GM19099 (cell line): ENCODE data around the gene UBAC2.

Experiments
- POLR2A ChIP-seq: IDR thresholded peaks from 3 replicates; pipeline ENCODE4 v1.6.1; 2011; ENCODE audit warnings: low read depth; ENCODE audit not compliant: insufficient read length; ENCODE audit errors: extremely low read depth

The UBAC2 gene

GRCh38 chr13:99218126-99218525 lies 17.5 kb downstream of the UBAC2 start:
- TF ChIP-seq POLR2A: no peak

- TF ChIP-seq POLR2A: no peak
Measured at GRCh38 chr13:99218545-99218944, 17.9 kb downstream of the UBAC2 start.

GRCh38 chr13:99218969-99219368 lies 18.3 kb downstream of the UBAC2 start:
- no peak for TF ChIP-seq POLR2A

- no peak for TF ChIP-seq POLR2A
Measured at GRCh38 chr13:99220199-99220935, 19.7 kb downstream of the UBAC2 start.

GRCh38 chr13:99221567-99222239 lies 21.0 kb downstream of the UBAC2 start:
- no peak for TF ChIP-seq POLR2A

GRCh38 chr13:99223587-99223986 lies 22.9 kb downstream of the UBAC2 start:
- TF ChIP-seq POLR2A: no peak

GRCh38 chr13:99224021-99224420 lies 23.4 kb downstream of the UBAC2 start:
- TF ChIP-seq POLR2A: no peak

- no peak for TF ChIP-seq POLR2A
Measured at GRCh38 chr13:99225078-99225477, 24.4 kb downstream of the UBAC2 start.

- no peak for TF ChIP-seq POLR2A
Measured at GRCh38 chr13:99226513-99226912, 25.9 kb downstream of the UBAC2 start.

- TF ChIP-seq POLR2A: no peak
Measured at GRCh38 chr13:99227331-99227900, 26.8 kb downstream of the UBAC2 start.

- TF ChIP-seq POLR2A: no peak
Measured at GRCh38 chr13:99227909-99228688, 27.4 kb downstream of the UBAC2 start.

GRCh38 chr13:99228737-99229691 lies 28.4 kb downstream of the UBAC2 start:
- TF ChIP-seq POLR2A: no peak

- TF ChIP-seq POLR2A: no peak
Measured at GRCh38 chr13:99230991-99231390, 30.3 kb downstream of the UBAC2 start.

GRCh38 chr13:99231721-99232120 lies 31.1 kb downstream of the UBAC2 start:
- no peak for TF ChIP-seq POLR2A
